OCI-M2 (cell line): ENCODE data around the gene ANO6.
"Not testable (repeated sequence)": the region's sequence is repeated elsewhere in the genome, so short reads cannot be mapped to it uniquely, and the experiment has no call there.

Experiments
- DNase-seq: peaks from one replicate; lab custom pipeline; 2025; ENCODE audit not compliant: unreplicated experiment; lab: John Stamatoyannopoulos, UW

ANO6 gene, protein sequence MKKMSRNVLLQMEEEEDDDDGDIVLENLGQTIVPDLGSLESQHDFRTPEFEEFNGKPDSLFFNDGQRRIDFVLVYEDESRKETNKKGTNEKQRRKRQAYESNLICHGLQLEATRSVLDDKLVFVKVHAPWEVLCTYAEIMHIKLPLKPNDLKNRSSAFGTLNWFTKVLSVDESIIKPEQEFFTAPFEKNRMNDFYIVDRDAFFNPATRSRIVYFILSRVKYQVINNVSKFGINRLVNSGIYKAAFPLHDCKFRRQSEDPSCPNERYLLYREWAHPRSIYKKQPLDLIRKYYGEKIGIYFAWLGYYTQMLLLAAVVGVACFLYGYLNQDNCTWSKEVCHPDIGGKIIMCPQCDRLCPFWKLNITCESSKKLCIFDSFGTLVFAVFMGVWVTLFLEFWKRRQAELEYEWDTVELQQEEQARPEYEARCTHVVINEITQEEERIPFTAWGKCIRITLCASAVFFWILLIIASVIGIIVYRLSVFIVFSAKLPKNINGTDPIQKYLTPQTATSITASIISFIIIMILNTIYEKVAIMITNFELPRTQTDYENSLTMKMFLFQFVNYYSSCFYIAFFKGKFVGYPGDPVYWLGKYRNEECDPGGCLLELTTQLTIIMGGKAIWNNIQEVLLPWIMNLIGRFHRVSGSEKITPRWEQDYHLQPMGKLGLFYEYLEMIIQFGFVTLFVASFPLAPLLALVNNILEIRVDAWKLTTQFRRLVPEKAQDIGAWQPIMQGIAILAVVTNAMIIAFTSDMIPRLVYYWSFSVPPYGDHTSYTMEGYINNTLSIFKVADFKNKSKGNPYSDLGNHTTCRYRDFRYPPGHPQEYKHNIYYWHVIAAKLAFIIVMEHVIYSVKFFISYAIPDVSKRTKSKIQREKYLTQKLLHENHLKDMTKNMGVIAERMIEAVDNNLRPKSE

DNA sequence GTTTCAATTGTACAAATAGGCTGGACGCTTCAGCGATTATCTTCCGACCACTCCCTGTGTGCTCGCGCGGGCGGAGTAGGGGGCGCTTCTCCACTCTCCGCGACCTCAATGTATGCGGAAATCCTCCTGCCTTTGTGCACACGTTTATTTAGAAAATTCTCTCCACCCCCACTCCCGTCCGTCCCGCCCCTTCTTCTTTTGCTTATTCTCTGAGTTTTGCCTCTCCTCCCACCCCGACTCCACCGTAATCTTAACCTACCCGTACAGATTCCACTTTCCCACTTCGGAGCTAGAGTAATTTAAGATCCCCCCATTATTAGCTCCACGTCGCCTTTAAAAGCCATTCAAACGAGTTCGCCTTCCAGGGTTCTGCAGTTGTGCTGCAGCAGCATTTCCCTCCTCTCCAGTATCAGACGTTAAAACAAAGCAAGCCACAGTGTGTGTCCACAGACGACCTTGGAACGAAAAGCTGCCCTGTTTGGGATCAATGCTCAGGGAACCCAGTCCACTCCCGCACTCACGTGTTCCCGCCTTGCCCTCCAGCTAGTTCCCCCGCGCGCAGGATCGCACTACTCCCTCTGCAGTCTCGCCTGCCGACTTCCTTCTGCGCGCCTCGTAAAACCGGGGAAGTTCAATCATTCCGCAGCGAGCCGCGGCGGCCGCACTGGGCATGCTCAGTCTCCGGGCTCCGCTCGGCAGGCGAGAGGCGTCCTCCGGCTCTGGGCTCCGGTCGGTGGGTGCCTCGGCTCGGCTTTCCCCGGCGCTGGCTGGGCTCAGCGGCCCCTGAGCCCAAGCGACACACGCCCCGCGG is at the start of gene ANO6:
Gene ANO6, plus strand, starts transcription at position 677 of the 811 bp plus-strand sequence. CDS start 227 bp downstream, outside the sequence.
- peak; percentile 60 for DNase-seq

DNA sequence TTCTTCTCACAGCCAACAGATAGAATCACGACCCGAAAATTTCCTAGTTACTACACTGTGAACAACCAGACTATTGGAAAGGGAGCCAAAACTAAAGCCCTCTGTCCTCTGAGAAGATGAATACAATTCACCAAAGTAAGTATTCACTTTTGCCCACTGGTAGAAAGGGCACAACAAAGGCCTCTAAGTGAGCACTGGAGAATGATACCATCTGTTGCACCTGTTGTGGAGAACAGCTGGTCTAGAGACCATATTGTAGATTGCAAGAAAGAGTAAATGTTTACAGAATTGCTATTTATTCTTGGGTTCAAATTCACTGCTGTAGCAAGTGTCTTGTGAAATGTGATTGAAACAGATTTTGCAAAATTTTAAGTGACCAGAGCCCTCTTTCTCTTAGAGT is 46.9 kb upstream of the ANO6 start:
- DNase-seq, result no peak

DNA sequence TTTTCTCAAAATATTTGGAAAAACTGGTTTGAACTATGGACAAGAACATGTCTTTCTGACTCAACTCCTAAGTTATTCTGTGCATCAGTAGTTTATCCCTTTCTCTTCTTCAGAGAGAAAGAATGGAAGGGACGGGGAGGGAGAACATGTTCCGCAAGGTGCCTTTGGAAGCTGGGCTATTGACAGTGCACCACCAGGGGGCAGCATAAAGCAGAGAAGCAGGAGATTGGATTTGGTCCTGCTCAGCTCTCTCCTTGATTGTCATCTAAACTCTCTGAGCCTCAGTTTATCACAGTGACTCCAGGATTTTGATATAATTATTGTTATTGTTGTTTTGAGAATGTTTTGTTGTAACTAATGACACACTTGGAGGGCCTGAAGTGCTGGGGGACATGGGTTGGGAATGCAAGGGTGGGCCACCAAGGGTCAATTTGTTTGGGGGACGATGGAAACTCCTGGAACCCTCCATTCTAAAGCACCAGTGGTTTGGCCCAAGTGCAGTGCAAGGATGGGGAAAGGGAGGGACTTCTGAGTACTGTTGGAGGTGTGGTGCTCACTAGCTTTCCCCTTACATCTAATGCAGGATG is 45.3 kb upstream of the ANO6 start:
- DNase-seq, result peak; percentile 3

DNA sequence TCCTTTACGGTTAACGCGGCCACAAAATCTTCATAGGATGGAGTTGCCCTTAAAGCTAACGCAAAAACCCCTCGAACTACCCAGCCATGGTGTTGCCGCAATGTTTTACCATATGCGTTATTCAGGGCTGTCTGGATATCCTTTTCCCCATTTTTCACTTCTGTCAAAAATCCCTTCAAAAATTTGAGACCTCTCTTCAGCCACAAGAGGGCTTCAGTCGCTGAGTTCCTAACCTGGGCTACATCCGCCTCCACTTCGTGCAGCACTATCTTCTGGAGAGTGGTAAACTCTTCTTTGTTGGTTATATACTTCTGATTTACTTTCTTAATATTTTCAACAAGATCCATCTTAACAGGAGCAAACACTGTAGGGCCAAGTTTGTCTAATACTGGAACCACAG is 42.6 kb upstream of the ANO6 start:
- DNase-seq, result not testable (repeated sequence)

DNA sequence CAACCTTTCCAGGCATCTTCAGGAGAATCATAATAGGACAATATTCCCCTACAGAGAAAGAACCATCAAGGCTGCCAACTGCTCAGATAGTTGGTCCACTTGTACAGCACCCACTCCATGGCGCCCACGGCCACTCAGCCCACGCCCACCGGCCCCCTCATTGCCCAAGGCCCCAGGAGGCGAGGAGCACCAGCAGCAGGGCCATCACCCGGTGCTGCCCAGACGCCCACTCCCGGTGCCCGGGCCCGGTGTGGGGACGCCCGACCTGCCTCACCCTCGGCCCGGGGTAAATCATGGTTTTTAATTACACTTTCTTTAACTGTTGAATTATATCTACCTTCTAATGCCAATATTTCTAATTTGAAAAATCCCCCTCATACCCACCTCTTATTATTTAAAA is 41.3 kb upstream of the ANO6 start:
- no peak for DNase-seq

DNA sequence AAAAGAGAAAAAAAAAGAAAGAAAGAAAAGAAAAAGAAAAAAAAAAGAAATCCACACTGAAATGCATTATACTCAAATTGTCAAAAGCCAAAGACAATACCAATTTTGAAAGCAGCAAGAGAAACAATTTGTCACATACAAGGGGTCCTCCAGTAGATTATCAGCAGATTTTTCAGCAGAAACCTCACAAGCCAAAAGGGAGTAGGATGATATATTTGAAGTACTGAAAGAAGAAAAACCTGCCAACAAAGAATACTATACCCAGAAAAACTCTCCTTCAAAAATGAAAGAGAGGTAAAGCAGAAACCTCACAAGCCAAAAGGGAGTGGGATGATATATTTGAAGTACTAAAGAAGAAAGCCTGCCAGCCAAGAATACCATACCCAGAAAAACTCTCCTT is 37.1 kb upstream of the ANO6 start:
- DNase-seq, result no peak

DNA sequence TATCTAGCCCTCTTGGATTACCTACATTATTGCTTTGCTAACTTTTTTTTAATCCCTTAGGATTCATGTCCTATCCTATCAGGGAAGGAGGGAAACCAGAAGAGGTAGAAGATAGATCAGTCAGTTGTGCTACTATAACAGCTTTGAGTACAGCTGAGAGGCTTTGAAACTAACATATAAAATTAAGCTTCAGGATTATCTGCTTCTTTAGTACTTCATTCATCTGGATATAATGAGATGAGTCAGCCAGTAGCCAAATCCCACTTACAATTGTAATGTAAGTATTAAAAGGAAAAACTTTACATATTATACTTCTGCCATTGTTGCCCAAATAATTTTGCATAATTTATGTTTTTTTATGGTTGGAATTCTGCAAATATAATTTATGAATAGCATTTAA is 33.4 kb upstream of the ANO6 start:
- no peak for DNase-seq

DNA sequence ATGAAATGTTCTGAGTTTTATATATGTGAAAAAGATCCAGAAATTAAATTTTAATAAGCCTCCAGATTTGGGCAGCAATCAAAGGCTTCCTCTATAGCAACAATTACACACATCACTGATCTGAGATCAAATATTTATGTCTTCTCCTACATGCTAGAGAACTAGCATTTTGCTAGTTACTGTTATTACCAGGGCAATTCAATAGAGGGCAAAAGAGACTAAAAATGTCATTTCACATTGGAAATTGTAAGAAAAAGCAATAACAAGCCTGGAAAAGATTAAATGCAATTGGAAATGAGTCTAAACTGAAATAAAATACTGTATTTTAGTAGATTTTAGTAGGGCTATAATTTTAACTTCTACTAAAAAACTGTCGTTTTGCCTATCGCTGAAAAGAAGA is 32.6 kb upstream of the ANO6 start:
- DNase-seq, result no peak

DNA sequence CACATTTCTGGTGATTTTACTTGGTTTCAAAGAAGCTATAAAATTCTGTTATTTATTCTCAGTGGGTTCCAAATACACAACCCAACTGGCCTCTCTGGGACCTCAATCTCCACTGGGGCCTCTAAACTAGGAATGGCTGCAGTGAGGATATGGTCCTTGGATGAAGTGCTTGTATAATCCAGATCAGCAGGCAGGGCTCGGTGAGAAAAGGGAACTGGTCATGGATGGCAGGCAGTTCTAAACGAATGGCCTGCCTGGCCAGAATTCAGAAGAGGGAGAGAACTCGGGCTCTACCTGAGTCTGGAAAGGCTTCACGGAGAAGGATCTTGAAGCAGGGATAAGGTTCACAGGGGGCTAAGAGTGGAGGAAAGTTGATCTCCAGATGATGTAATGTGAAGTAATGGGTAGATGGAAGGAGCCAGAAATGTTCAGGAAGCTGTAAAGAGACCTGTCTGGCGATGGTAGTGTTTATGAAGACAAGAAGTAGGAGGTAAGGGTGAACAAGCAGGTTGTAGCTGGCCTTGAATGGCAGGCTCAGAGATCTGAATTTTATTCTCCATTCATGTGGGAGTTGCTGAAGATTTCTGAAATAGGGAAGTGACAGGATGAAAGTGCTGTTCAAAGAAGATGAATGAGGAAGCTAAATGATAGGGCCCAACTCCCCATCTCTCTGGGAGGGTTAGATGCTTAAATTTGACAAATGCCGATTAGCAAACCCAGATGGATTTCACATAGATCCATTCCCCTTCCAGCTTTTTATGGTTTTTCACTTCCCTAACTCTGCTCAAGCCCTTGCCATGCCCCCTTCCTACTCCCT is 31.5 kb upstream of the ANO6 start:
- no peak for DNase-seq

DNA sequence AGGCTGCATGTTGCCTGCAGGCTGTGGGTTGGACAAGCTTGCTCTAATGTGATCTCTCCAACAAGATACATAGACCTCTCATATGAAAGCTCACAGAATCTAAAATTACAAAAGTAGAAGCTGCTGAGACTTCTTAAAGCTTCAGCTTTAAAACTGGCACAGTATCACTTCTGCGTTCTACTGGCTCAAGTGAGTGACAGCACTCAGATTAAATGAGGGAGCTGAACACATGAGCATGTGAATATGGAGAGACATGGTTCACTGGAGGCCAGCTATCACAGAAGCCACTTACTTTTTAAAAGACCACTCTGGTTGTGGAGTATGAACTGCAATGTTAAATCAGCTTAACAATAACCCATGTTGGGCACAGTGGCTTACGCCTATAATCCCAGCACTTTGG is 29.1 kb upstream of the ANO6 start:
- DNase-seq, result no peak

DNA sequence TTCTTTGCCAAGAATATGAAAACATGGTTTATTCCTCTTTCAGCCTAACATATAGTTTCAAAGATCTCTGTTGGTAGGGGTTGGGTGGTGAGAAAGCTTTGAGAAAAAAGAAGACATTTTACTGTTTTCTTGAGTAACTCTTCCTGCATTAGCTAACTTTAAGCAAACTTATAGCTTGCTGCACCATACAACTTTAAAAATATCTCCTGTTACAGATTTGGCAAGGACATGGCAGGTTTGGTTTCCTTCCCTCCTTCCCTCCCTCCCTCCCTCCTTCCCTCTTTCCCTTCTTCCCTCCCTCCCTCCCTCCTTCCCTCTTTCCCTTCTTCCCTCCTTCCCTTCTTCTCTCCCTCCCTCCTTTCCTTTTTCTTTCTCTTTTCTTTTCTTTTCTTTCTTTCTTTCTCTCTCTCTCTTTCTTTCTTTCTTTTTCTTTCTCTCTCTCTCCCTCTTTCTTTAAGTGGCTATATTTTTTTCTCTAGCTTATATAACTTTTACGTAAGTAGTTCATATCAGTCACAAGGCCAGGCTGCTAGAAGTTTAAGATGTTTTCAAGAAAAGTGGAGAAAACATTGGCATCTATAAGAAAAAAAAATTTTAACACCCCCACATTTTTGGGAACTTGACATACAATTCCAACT is 26.0 kb upstream of the ANO6 start:
- DNase-seq, result no peak

DNA sequence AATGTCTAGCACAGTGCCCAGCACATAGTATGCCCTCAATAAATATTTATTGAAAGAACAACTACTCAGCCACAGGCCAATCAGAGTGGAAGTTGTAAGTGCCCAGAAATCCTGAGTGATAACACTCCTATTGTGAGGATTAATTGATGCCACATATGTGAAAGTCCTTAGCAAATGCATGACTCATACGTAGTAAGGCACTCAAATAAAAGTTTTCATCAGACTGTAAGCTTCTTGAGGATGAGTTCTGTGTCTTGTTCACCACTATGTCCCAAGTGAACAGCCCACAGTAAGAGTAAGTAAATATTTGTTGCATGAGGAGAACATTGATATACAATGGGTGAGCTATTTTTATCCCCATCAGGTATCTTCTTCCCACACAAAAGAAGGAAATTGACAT is 24.7 kb upstream of the ANO6 start:
- no peak for DNase-seq

DNA sequence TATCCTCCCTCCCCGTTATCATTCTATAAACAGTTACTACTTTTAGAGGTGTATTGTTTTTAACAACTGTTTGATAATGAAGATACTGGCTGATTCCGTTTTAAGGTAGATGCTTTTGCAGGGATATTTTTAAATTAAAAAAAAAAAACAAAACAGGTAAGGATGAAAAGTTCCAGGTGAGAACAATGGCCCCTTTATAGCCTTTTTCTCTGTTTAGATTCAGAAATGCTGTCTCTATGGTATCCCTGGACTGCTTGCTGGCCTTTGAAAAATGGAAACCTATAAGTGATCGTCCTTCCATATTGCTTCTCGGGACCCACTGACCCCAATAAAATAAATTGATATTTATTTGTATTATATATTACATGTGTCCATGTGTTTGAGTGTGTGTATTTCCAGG is 23.2 kb upstream of the ANO6 start:
- DNase-seq, result no peak

DNA sequence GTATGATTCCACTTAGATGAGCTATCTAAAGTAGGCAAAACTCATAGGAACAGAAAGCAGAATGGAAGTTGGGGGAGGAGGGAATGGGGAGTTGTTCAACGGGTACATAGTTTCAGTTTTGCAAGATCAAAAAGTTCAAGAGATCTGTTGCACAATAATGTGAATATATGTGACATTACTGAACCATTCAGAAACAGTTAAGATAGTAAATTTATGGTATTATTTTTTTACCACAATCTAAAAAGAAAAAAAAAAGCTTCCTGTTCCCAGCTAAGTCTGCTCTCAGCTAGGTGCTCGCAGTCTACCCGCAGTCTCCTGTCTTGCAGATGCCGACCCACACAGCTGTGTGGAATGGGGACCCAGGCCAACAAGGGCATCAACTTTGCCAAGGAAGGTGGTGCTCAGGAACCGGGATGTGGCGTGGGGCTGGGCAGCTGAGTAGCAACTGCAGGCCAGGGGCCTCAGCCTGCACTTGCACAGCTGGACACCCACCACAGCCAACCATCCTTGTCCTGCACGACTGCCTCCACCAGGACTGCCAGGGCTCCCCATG is 15.3 kb upstream of the ANO6 start:
- no peak for DNase-seq

DNA sequence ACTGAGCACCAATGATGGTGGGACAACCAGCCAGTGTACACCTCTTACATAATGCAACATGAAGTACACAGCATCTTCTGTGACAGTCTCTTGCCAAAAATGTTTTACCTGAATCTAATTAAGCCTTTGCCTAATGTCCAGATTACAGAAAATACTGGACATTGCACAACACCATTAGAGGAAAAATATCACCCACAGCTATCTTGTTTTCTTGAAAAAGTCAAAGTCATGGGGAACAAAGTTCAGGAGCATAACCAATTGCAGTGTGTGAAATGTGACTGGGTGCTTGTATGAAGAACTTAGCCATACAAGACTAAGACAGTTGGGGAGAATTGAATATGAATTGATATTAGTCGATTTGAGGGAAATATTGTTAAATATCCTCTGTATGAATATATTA is 12.1 kb upstream of the ANO6 start:
- DNase-seq, result no peak

DNA sequence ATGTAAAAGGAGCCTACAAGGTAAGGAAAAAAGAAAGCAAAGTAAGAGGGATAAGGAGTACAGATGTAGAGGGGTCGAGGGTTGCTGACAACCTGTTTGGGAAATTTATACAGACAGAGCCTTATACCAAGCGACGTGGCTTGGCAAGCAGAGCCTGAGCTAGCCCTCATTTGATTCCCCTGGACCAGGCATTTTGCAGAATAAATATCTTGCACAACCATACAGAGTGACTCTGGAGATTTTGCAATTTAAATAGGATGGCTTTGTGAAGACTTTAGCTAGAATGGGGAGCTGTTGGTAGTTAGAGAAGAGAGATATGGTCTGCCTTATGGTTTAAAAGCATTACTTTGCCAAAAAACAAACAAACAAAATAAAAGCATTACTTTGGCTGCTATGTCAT is 11.1 kb upstream of the ANO6 start:
- DNase-seq, result no peak

DNA sequence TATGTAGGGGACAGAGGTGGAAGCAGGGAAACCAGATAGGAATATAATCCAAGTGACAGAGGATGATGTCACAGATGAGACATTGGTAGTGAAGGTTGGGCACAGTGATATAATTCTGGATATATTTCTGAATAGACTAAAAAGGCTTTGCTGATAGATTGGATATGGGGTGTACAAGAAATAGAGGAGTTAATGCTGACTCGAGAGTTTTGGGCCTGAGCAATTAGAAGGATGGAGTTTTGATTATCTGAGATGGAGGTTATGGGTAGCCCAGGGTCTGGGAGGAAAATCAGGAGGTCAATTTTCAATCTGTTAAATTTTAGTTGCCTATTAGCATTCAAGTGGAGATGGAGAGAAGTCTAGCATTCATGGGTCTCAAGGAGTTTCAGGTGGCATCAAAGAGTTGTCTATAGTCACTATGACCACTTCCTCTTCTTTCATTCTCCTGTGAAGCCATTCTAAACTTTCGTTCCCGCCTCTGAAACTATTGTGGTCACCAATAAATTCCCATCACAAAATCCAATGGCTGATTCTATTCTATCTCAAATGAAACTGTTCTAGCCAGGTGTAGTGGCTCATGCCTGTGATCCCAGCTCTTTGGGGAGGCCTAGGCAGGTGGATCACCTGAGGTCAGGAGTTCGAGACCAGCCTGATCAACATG is 10.6 kb upstream of the ANO6 start:
- DNase-seq, result no peak

DNA sequence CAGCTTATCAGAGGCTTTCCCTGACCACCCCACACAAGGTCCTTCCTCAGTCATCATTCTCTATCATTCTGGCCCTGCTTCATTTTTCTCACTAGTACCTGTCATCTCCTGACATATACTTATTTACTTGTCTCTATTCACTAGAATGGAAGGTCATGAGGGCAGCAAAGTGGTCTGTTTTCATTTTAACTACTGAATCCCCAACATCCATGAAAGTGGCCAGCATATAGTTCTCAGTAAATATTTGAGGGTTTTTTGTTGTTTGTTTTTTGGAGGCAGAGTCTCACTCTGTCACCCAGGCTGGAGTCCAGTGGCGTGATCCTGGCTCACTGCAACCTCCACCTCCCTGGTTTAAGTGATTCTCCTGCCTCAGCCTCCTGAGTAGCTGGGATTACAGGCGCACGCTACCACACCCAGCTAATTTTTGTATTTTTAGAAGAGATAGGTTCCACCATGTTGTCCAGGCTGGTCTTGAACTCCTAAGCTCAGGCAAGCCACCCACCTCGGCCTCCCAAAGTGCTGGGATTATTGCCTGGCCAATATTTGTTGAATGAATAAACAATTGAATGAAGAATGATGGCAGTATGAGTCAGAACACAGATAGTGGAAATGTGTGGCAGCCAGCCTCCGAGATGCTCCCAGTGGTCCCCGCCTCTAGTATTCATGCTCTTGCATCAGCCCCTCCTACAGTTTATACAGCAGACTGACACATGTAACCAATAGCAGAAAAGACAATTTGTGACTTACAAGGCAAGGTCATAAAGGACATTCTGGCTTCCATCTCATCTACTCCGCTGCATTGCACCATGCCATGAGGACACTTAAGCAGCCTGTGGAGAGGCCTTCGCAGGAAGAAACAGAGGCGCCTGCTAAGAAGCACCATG is 7.0 kb upstream of the ANO6 start:
- no peak for DNase-seq
